Measurements from ENCODE around the gene GPRIN1.
"Not testable (repeated sequence)": the region's sequence is repeated elsewhere in the genome, so short reads cannot be mapped to it uniquely, and the experiment has no call there.

The GPRIN1 gene

GRCh38 chr5:176564002-176564401, 46.0 kb downstream of the GPRIN1 start:
- no peak for DNase-seq

- DNase-seq, result no peak
These were observed 47.8 kb downstream of the GPRIN1 start for GRCh38 chr5:176562189-176562588.

- DNase-seq, result no peak
These were observed 48.7 kb downstream of the GPRIN1 start for GRCh38 chr5:176561259-176561658.

GRCh38 chr5:176560364-176560763, 49.6 kb downstream of the GPRIN1 start:
- DNase-seq, result no peak

- DNase-seq, result no peak
These were observed 50.3 kb downstream of the GPRIN1 start for GRCh38 chr5:176559683-176560082.

GRCh38 chr5:176557846-176558245, 52.1 kb downstream of the GPRIN1 start:
- DNase-seq, result no peak

GRCh38 chr5:176553260-176554085, 56.5 kb downstream of the GPRIN1 start:
- no peak for DNase-seq

- no peak for DNase-seq
These were observed 57.6 kb downstream of the GPRIN1 start for GRCh38 chr5:176552332-176552869.

- DNase-seq, result not testable (repeated sequence)
These were observed 59.0 kb downstream of the GPRIN1 start for GRCh38 chr5:176550937-176551336.

GRCh38 chr5:176550275-176550831, 59.6 kb downstream of the GPRIN1 start:
- DNase-seq, result no peak

- no peak for DNase-seq
These were observed 60.1 kb downstream of the GPRIN1 start for GRCh38 chr5:176549871-176550270.

- DNase-seq, result no peak
These were observed 61.0 kb downstream of the GPRIN1 start, which contains the start of gene CDHR2 for GRCh38 chr5:176548967-176549444. Gene CDHR2, plus strand, starts transcription at chr5:176549342. Its CDS starts 16,011 bp downstream, at chr5:176565353.

- DNase-seq, result no peak
These were observed 62.2 kb downstream of the GPRIN1 start for GRCh38 chr5:176547802-176548201.
